ENCODE results near the gene SLC35F3.
"Not testable (repeated sequence)": the region's sequence is repeated elsewhere in the genome, so short reads cannot be mapped to it uniquely, and the experiment has no call there.

The SLC35F3 gene

DNA sequence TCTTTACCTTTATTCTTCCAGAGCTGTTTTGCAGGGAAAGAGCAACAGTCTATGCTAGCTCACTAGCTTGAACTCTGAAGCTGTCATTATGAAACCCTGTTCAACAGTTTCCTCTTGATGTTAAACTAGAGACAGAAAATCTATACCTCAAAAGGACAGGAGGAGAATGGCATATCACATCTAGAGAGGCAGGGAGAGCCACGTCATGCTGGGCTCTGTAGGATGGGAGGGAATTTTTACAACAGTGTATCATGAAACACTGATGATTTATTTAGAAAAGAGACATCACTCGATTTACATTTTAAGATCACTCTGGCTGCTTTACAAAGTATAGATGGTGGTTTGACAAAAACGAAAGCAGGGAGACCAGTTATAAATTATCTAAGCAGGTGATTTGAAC lies 243.9 kb downstream of the SLC35F3 start:
- no peak for DNase-seq (ENCODE audit: low read depth)

DNA sequence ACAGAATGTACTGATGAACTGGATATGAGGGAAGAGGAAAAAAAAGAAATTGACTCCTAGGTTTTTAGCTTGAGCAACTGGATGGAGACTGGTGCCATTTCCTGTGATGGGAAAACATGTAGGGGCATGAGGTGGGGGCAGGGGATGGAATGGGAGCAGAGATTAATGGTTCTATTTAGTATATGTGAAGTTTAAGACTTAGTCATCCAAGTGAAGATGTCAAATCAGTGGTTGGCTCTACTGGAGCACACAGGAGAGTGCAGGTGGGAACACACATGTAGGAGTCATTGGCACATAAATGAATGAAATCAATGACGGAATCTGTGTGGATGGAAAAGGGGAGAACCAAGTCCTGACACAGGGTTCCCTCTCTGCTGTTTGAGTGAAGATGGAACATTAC lies 244.3 kb downstream of the SLC35F3 start:
- DNase-seq (ENCODE audit: low read depth) = no peak

DNA sequence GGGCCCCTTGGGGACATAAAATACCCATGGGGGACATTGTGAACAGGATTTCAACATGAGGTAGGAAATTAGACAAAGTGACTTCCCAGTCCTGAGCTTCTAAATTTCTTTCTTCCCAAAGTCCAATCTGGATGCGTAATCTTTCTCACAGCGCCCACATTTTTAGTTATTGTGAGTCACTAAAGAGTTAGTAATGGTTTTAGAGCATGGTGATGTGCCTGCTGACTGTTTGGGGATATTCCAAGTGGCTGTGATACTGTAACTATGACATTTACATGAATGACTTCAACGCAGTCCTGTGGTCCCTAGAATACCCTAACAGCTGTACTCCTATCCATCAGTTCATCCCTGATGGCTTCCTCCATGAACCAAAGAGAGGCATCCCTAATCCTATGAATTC lies 244.7 kb downstream of the SLC35F3 start:
- DNase-seq (ENCODE audit: low read depth) = no peak

GRCh38 chr1:234150892-234151291 lies 246.4 kb downstream of the SLC35F3 start:
- no peak for DNase-seq (ENCODE audit: low read depth)

- not testable (repeated sequence) for DNase-seq (ENCODE audit: low read depth)
Observed at GRCh38 chr1:234152344-234152743, 247.9 kb downstream of the SLC35F3 start.

GRCh38 chr1:234154320-234155251 lies 250.1 kb downstream of the SLC35F3 start:
- no peak for DNase-seq (ENCODE audit: low read depth)

- DNase-seq (ENCODE audit: low read depth) = no peak
Observed at GRCh38 chr1:234162661-234163060, 258.2 kb downstream of the SLC35F3 start.

DNA sequence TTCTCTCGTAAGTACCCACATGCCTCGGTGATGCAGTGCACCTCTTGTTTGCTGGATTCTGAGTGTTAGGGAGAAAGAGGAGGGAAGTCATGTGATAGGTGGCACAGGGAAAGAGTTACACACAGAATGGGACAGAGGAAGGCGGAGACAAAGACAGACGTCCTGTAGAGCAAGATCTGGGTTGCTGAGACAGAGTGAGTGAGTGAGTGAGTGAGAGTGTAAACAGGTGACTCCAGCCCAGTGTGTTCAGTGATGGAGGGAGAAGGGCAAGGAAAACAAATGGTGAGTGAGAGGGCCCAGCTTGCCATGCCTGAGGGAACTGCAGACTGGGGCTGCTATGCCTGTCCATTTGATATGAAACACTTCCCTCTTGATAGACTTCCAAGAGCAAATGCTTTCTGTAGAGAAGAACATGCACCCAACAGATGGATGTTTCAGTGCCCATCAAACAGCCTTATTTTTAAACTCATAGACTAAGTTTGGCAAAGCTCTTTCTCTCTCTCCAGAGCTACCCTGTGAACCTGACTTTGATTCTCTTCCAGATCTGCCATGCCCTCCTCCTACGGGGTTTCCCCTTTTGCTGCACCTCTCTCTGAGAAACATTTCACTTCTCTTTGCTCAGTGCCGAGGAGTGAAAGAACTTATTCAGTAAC lies 258.9 kb downstream of the SLC35F3 start:
- no peak for DNase-seq (ENCODE audit: low read depth)

DNA sequence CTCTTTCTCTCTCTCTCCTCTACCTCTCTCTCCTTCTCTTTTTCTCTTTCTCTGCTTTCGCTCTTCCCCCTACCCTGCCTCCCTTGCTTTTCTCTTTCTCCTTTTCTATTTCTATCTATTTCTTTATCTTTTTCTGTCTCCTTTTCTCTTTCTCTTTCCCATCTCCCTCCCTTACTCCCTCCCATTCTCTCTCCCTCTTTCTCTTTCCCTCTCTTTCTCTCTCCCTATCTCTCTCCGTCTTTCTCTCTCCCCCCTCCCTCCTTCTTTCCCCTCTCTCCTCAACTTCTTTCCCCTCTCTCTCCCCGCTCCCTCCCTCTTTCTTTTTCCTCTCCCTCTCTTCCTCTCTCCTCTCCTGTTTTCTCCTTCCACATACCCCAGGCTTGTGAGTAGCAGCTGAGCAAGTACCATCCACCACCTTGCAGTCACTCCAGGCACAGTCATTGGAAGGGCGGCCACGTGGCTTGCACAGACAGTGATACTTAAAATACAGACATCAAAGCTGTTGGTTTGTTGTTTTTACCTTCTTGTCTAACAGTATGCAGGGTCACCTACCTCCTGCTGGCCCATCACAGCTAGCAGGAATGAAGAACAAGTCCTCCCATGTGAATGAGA lies 259.7 kb downstream of the SLC35F3 start:
- DNase-seq (ENCODE audit: low read depth) = no peak

DNA sequence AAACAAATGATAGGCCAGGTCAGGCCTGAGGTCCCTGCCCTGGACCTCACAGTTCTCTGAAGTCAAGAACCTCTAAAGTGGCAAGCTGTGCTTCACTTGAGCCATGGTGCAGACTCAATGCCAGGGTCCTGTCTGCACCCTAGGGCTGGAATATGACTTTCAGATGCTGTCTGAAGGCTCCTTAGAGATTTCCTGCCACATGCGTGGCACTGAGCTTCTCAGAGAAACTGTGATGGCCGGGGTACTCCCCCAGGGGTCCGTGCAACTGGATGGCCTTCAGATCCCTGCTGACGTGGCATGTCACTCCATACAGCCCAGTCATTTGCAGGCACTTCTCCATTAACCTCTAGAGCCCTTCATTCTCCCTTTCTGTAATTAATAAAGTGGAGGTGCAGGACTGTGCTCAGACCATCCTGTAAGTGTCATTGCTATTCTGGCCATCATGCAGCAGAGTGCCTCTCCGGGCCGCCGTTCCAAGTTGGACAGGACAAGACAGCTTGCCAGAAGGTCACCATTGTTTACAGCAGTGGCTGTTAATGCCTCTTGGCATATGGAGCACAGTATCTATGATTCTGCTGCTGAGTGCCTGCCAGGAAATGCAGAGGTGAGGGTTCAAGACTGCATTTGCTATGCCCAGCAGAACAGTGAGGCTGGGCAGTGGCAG lies 263.7 kb downstream of the SLC35F3 start:
- DNase-seq (ENCODE audit: low read depth) = no peak

GRCh38 chr1:234169161-234169849 lies 264.8 kb downstream of the SLC35F3 start:
- DNase-seq (ENCODE audit: low read depth) = no peak

- no peak for DNase-seq (ENCODE audit: low read depth)
Observed at GRCh38 chr1:234170067-234170466, 265.6 kb downstream of the SLC35F3 start.

GRCh38 chr1:234170622-234171021 lies 266.1 kb downstream of the SLC35F3 start:
- no peak for DNase-seq (ENCODE audit: low read depth)

GRCh38 chr1:234173968-234174367 lies 269.5 kb downstream of the SLC35F3 start:
- DNase-seq (ENCODE audit: low read depth) = no peak

- DNase-seq (ENCODE audit: low read depth) = no peak
Observed at GRCh38 chr1:234175363-234175762, 270.9 kb downstream of the SLC35F3 start.

GRCh38 chr1:234176000-234176399 lies 271.5 kb downstream of the SLC35F3 start:
- no peak for DNase-seq (ENCODE audit: low read depth)

DNA sequence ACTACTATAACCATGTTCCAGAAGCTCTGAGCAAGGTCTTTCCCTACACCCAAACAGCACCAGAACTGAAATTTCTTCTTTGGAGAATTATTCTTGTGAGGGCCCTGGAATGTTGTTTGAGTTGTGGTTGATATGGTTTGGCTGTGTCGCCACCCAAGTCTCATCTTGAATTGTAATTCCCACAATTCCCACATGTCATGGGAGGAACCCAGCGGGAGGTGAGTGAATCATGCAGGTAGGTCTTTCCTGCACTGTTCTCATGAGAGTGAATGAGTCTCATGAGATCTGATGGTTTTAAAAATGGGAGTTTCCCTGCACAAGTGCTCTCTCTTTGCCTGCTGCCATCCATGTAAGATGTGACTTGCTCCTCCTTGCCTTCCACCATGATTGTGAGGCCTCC lies 272.4 kb downstream of the SLC35F3 start:
- not testable (repeated sequence) for DNase-seq (ENCODE audit: low read depth)

DNA sequence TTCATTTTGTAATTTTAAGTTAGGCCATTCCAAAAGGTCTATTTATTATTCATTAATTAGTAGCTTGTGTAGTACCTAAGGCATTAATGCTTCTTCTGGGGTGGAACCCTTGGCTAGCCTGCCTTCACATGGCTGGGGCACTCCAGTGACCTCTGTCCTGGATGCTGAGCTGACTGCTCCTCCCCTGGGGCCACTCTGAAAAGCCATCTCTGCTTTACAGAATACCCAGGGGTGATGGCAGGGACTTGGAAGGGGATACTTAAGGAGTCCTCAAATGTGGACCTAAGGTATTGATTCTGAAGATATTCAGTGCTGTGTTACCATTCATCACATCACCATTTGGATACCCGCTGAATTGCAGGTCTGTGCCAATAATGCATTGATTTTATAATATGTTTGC lies 281.0 kb downstream of the SLC35F3 start:
- DNase-seq (ENCODE audit: low read depth) = no peak

DNA sequence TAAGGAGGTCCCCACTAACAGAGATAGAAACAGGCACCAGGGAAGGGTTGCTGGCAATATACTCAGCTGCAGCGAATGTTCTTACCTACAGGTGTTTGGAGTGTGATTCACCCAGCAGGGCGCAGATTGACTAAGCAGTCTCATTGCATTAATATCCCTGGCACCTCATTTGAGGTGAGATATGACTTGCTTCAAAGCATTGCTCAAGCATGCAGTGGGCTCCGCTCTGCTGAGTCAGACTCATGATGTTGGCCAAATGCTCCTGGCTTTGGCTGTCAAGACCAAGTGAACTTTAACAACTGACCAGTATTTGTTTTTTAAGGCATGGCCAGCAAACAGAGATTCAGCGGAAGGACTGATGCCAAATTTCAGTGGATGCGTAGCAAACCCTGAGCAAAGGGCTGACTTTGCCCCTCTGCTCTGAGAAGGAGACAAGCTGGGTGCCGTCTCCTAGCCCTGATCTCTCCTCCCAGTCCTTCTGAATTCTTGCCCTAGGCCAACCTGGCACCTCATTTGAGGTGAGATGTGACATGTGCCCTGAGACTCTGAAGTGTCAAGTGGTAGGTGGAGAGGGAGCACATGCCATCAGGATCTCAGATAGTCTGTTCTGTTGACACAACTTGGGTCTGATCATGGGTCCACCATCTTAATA lies 281.7 kb downstream of the SLC35F3 start:
- no peak for DNase-seq (ENCODE audit: low read depth)

- no peak for DNase-seq (ENCODE audit: low read depth)
Observed at GRCh38 chr1:234188454-234188792, 283.9 kb downstream of the SLC35F3 start.

DNA sequence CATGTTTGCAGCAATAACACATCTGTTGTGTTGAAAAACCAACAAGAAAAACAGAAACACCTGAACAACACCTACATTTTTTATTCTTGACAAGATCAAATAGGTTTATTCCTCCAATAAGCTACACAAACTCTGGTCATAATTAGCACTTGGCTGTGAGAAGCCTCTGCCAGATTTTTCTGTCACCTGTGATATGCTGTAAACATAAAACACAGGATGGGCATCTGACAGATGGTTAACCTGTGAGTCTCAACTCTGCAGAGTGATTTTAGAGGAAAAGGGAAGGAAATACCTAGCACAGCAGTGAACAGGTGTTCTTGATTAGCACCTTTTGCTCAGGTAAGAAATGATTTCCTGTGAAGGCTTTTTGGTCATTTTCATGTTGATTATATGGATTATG lies 293.4 kb downstream of the SLC35F3 start:
- DNase-seq (ENCODE audit: low read depth) = no peak

Measured in T follicular helper cell (primary cell).